NOMO-1 (cell line): ENCODE data around the gene GPM6B.
"Not testable (repeated sequence)": the region's sequence is repeated elsewhere in the genome, so short reads cannot be mapped to it uniquely, and the experiment has no call there.

Source experiments
- DNase-seq, 2 experiments: peaks; one replicate each; lab custom pipeline; 2025; ENCODE audit not compliant: unreplicated experiment in 2 of 2; lab: John Stamatoyannopoulos, UW

Gene GPM6B

DNA sequence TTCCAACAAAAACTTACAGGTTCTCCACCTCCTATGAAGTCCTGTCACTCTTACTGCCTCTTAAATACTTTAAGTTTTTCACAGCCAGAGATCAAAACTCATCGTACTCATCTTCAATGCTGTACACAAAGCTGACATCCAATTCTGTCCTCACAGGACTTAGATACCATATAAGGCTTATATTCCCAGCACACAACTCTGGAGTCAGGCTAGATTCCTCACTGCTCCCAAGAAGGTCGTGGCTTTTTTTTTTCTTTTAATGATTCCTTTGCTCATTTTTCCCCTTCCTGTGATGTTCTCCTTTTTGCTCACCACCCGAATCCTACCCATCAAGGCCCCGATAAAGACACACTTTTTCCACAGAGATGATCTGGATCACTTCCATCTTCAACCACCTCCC lies 83.4 kb downstream of the GPM6B start:
- DNase-seq: no peak

GRCh38 chrX:13732246-13733067 lies 84.4 kb downstream of the GPM6B start:
- no peak for DNase-seq

GRCh38 chrX:13730523-13730922 lies 86.4 kb downstream of the GPM6B start:
- DNase-seq: not testable (repeated sequence)

DNA sequence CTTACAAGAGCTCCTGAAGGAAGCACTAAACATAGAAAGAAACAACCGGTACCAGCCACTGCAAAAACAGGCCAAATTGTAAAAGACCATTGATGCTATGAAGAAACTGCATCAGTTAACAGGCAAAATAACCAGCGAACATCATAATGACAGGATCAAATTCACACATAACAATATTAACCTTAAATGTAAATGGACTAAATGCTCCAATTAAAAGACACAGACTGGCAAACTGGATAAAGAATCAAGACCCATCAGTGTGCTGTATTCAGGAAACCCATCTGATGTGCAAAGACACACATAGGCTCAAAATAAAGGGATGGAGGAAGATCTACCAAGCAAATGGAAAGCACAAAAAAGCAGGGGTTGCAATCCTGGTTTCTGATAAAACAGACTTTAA lies 90.3 kb downstream of the GPM6B start:
- not testable (repeated sequence) for DNase-seq

GRCh38 chrX:13724878-13725277 lies 92.0 kb downstream of the GPM6B start:
- not testable (repeated sequence) for DNase-seq

GRCh38 chrX:13721819-13722519 lies 94.9 kb downstream of the GPM6B start:
- peak in 1 of 2 experiments; percentile 8 for DNase-seq

GRCh38 chrX:13721371-13721770 lies 95.5 kb downstream of the GPM6B start:
- no peak for DNase-seq
